Chondrocyte (in vitro differentiated cells): ENCODE data around the gene DDIAS. TPM values are rescaled to one million over a fixed set of nuclear protein-coding genes. Genes with fewer than 3 reads are reported as not detected.
"Not testable (repeated sequence)": the region's sequence is repeated elsewhere in the genome, so short reads cannot be mapped to it uniquely, and the experiment has no call there.

Experiments
- DNase-seq: peaks from one replicate; pipeline ENCODE4 v3.0.0; 2021; ENCODE audit warnings: mixed read lengths, low spot score
- H3K27ac Mint-ChIP-seq: one replicate; pipeline ENCODE4 v1.8.0; 2021; ENCODE audit warnings: mild to moderate bottlenecking, moderate library complexity, mixed read lengths; ENCODE audit not compliant: unreplicated experiment
- H3K27me3 Mint-ChIP-seq: 2 replicates; pipeline ENCODE4 v1.8.0; 2021; ENCODE audit warnings: low read depth, mixed read lengths
- H3K36me3 Mint-ChIP-seq: 2 replicates; pipeline ENCODE4 v1.8.0; 2021; ENCODE audit warnings: low read depth, mixed read lengths
- H3K4me1 Mint-ChIP-seq: 2 replicates; pipeline ENCODE4 v1.8.0; 2021; ENCODE audit warnings: low read depth, mild to moderate bottlenecking, mixed read lengths
- H3K4me3 Mint-ChIP-seq: one replicate; pipeline ENCODE4 v1.8.0; 2021; ENCODE audit warnings: mild to moderate bottlenecking, moderate library complexity, mixed read lengths; ENCODE audit not compliant: unreplicated experiment
- H3K9me3 Mint-ChIP-seq: 2 replicates; pipeline ENCODE4 v1.8.0; 2021; ENCODE audit warnings: low read depth, mixed read lengths
- CTCF ChIP-seq: fragments of 200-600 bp; sonication (generic); IDR thresholded peaks from 2 replicates; pipeline ENCODE4 v1.5.0; 2021; ENCODE audit warnings: antibody characterized with exemption, mild to moderate bottlenecking, moderate library complexity
- total RNA-seq: library from RNA; stranded (reverse); gene quantifications from 3 replicates; pipeline ENCODE4 v1.2.1, GENCODE V29; 2021

DDIAS gene
- total RNA-seq, 1 donor from 2014 or later = 1.8 TPM

GRCh38 chr11:82945682-82946081, 44.1 kb downstream of the DDIAS start:
- peak; percentile 39 for DNase-seq
- Mint-ChIP-seq H3K4me3 (no peak overlapping the region), H3K36me3 (peaks cover 2% of the 10 kb centered on the region), H3K9me3 (peaks cover 3% of the 10 kb centered on the region), H3K4me1 (no peaks in the 10 kb centered on the region), H3K27ac (no peak overlapping the region), H3K27me3 (no peaks in the 10 kb centered on the region)
- TF ChIP-seq CTCF = no peak

GRCh38 chr11:82949352-82949751, 47.8 kb downstream of the DDIAS start:
- Mint-ChIP-seq H3K27ac (no peak overlapping the region), H3K4me3 (no peak overlapping the region), H3K36me3 (peaks cover 2% of the 10 kb centered on the region), H3K27me3 (no peaks in the 10 kb centered on the region), H3K4me1 (no peaks in the 10 kb centered on the region), H3K9me3 (peaks cover 15% of the 10 kb centered on the region)
- no peak for TF ChIP-seq CTCF
- no peak for DNase-seq

- not testable (repeated sequence) for DNase-seq, H3K27me3 Mint-ChIP-seq, H3K4me3 Mint-ChIP-seq, H3K27ac Mint-ChIP-seq, H3K4me1 Mint-ChIP-seq, H3K36me3 Mint-ChIP-seq
- peaks cover 23% of the 10 kb centered on the region for H3K9me3 Mint-ChIP-seq
Measured at GRCh38 chr11:82950502-82950901, 49.0 kb downstream of the DDIAS start.

- H3K9me3 Mint-ChIP-seq = peaks cover 23% of the 10 kb centered on the region
- DNase-seq, H3K4me1 Mint-ChIP-seq, H3K36me3 Mint-ChIP-seq, H3K4me3 Mint-ChIP-seq, H3K27me3 Mint-ChIP-seq, H3K27ac Mint-ChIP-seq: not testable (repeated sequence)
Measured at GRCh38 chr11:82955736-82956453, 54.4 kb downstream of the DDIAS start.

- H3K4me1 Mint-ChIP-seq = peaks cover 5% of the 10 kb centered on the region
- peaks cover 2% of the 10 kb centered on the region for H3K36me3 Mint-ChIP-seq
- H3K4me3 Mint-ChIP-seq = no peak overlapping the region
- DNase-seq = no peak
- no peaks in the 10 kb centered on the region for H3K27me3 Mint-ChIP-seq
- peaks cover 6% of the 10 kb centered on the region for H3K9me3 Mint-ChIP-seq
- H3K27ac Mint-ChIP-seq = no peak overlapping the region
- TF ChIP-seq CTCF = no peak
Measured at GRCh38 chr11:82959987-82960778, 58.6 kb downstream of the DDIAS start.

GRCh38 chr11:82960779-82961143, 59.2 kb downstream of the DDIAS start:
- TF ChIP-seq CTCF = no peak
- no peaks in the 10 kb centered on the region for H3K27me3 Mint-ChIP-seq
- H3K4me3 Mint-ChIP-seq = no peak overlapping the region
- no peak overlapping the region for H3K27ac Mint-ChIP-seq
- peaks cover 4% of the 10 kb centered on the region for H3K9me3 Mint-ChIP-seq
- peaks cover 5% of the 10 kb centered on the region for H3K4me1 Mint-ChIP-seq
- H3K36me3 Mint-ChIP-seq = no peaks in the 10 kb centered on the region
- no peak for DNase-seq

- not testable (repeated sequence) for H3K4me1 Mint-ChIP-seq, H3K4me3 Mint-ChIP-seq, H3K27ac Mint-ChIP-seq, H3K27me3 Mint-ChIP-seq, H3K36me3 Mint-ChIP-seq, DNase-seq, H3K9me3 Mint-ChIP-seq
Measured at GRCh38 chr11:82962021-82962420, 60.5 kb downstream of the DDIAS start.
